ENCODE results near the gene CLEC3A. TPM values are rescaled to one million over a fixed set of nuclear protein-coding genes. Genes with fewer than 3 reads are reported as not detected.
"Not testable (repeated sequence)": the region's sequence is repeated elsewhere in the genome, so short reads cannot be mapped to it uniquely, and the experiment has no call there.

Gene CLEC3A
- total and polyA plus RNA-seq, 8 donors, result 0.14 to 0.22 (median 0.17) TPM; not detected in 4

DNA sequence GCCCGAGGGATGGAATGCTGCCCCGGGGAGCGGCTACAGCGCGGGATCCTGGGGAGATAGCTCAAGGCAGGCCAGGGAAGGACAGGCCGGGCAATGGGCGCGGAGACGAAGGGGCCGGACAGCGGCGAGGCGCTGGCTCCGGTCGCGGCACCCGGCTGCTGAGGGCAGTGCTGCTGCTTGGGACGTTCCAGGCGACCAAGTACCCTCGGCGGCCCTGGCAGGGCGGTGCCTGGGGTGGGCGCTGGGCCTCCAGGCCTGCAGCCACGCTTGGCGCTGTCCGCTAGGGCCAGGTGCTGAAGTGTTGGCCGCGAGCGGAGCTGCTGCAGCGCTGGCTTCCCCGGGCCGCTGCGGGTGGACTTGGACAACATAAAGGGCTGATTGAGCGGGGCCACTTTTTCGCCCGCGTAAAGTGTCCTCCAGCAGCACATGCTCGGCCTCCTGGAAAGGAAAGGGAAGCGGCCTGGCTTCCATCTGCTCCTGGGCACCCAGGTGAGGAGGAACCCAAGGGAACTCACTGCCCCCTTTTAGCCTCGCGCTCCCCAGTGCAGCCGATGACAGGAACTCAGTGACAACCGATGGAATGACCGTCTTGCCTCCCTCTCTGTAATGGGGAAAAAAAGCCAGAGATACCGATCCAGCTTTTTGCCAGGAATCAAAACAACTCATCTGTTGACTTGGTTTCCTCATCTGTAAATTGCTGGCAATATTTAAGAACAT is 23.7 kb downstream of the CLEC3A start:
- peaks cover 0 to 32% of the 10 kb centered on the region in 2 donors for H3K27me3 ChIP-seq
- no peaks in the 10 kb centered on the region for H3K9me3 ChIP-seq
- intact Hi-C loops (cut with DNase I), result no loop called here
- no peak overlapping the region for H3K27ac ChIP-seq
- DNase-seq (peak; percentile 48 to 91 (median 86)), ATAC-seq (peak; percentile 100)
- TF ChIP-seq, protein P1, sequence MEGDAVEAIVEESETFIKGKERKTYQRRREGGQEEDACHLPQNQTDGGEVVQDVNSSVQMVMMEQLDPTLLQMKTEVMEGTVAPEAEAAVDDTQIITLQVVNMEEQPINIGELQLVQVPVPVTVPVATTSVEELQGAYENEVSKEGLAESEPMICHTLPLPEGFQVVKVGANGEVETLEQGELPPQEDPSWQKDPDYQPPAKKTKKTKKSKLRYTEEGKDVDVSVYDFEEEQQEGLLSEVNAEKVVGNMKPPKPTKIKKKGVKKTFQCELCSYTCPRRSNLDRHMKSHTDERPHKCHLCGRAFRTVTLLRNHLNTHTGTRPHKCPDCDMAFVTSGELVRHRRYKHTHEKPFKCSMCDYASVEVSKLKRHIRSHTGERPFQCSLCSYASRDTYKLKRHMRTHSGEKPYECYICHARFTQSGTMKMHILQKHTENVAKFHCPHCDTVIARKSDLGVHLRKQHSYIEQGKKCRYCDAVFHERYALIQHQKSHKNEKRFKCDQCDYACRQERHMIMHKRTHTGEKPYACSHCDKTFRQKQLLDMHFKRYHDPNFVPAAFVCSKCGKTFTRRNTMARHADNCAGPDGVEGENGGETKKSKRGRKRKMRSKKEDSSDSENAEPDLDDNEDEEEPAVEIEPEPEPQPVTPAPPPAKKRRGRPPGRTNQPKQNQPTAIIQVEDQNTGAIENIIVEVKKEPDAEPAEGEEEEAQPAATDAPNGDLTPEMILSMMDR (IDR thresholded peaks at IDR 0.05), result no peak
- H3K4me1 ChIP-seq, result no peaks in the 10 kb centered on the region
- no peaks in the 10 kb centered on the region for H3K36me3 ChIP-seq
- H3K4me3 ChIP-seq, result no peak overlapping the region

DNA sequence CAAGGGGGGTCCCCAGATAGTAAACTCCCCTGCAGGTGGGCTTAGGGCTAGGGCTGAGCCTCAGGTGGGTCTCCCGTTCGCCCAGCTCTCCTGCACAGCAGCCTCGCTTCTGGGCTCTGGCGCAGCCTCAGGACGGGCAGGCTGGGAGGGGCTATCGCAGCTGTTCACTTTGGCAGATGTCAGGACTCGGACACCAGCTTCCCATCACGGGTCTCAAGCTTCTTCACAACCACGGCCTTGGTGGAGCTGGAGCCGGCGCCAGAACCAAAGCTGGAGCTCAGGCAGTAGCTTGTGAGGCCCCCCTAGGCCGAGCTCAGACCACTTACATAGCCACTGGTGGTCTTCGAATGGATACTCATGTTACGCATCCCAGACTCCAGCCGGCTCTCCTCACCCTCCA is 26.0 kb downstream of the CLEC3A start:
- Histone ChIP-seq H3K27me3 (peaks cover 0 to 30% of the 10 kb centered on the region in 2 donors), H3K4me1 (no peaks in the 10 kb centered on the region), H3K36me3 (no peaks in the 10 kb centered on the region), H3K4me3 (no peak overlapping the region), H3K9me3 (no peaks in the 10 kb centered on the region), H3K27ac (no peak overlapping the region)
- TF ChIP-seq, protein P1 (IDR thresholded peaks at IDR 0.05), result no peak
- ATAC-seq, result no peak
- intact Hi-C loops (cut with DNase I), result no loop called here
- peak in 1 of 4 donors; percentile 65 for DNase-seq

DNA sequence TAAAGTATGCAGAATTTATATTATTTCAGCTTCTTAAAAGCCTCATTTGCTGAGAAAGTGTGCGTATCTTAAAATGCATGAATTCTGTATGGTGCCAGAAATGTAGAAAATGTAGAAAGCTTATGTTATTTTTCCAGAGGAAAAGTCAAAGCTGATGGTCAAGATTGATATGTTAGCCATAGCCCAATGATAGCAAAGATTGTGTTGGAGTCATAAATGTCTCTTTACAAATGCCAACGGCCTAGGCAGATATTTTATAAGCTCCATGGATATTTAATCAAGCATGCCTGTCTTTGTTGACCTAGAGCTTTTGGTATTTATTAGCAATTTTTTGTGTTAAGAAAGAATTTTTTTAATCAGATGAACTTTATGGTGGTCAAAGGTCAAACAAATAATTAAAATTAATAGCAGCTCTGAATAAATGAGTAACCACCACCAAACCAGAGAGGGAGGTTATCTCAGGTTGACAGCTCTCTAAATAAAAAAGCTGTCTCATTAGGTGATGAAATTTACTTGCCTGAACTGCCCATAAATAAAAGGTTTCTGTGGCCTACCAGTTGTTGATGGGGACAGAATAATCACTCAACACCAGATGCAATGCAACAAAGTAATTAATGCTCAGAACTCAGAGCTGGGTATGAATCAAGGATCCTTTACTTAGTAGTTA is 28.5 kb downstream of the CLEC3A start:
- TF ChIP-seq, protein P1 (IDR thresholded peaks at IDR 0.05), result no peak
- intact Hi-C loops (cut with DNase I), result no loop called here
- no peak overlapping the region for H3K4me3 ChIP-seq
- DNase-seq (no peak), ATAC-seq (no peak)
- H3K27ac ChIP-seq, result no peak overlapping the region
- H3K9me3 ChIP-seq, result no peaks in the 10 kb centered on the region
- H3K36me3 ChIP-seq, result no peaks in the 10 kb centered on the region
- H3K27me3 ChIP-seq, result peaks cover 0 to 20% of the 10 kb centered on the region in 2 donors
- H3K4me1 ChIP-seq, result no peaks in the 10 kb centered on the region

DNA sequence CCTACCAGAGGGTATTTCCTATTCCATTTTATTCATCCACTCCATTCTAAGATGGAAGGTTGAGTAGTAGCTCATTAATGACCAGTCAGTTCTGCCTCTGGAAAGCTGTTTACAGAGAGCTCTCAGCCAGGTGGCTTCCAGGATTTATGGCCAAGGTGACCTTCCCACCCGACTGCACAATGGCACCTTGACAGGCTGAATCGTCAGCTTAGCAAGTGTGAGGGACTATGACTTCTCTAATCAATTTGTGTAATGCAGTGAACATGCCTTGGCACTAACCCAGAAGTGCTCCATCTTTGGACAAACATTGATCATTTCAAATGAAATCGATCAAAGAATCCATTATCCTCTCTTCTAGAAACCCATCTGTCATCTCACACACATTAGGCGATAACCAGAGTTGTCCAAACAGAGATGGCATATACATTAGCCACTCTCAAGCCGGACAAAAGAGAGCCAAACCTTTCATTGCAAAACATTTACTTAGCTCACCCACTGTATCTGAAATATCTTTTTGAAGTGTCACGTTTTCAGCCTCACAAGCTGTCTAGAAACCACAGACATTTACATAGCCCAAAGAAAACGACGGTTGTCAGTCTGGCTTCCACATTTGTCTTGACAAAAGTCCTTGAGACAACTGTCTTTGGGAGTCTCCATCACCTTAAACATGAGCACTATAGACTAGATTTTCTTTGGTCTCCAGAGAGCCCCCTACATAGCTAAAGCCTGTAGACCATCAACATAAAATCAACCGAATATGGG is 35.6 kb downstream of the CLEC3A start:
- no peak for DNase-seq
- intact Hi-C loops (cut with DNase I), result no loop called here
- no peak for ATAC-seq

DNA sequence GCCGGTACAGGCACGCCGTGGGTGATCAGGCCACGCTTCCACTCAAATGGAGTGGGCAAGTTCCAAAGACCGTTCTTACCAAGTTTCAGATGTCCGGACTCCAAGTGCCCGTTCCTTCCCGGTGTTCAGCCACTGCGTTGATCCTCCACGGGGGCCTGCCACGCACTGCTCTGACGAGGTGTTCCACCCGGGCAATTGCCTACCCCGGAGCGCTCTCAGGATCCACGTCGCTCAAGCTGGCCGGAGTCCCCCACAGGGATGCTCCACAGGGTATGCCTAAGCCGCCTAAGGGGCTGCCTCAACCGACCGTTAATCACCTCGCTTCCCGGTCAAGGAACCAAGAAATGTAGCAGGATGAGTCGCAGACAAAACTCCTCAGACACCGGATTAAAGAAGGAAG is 37.5 kb downstream of the CLEC3A start:
- H3K4me1 ChIP-seq; H3K4me3 ChIP-seq; DNase-seq; ATAC-seq; H3K36me3 ChIP-seq; H3K27ac ChIP-seq; H3K9me3 ChIP-seq; intact Hi-C loops (cut with DNase I): not testable (repeated sequence)
- peaks cover 0 to 12% of the 10 kb centered on the region in 2 donors for H3K27me3 ChIP-seq

More for the DNA sequence above, 35.6 kb downstream of the CLEC3A start:
- Histone ChIP-seq H3K9me3 (no peaks in the 10 kb centered on the region), H3K36me3 (no peaks in the 10 kb centered on the region), H3K27me3 (peaks cover 0 to 12% of the 10 kb centered on the region in 2 donors), H3K4me1 (no peaks in the 10 kb centered on the region), H3K4me3 (no peak overlapping the region), H3K27ac (no peak overlapping the region)
- TF ChIP-seq, protein P1 (IDR thresholded peaks at IDR 0.05), result no peak
